NB4 (cell line): ENCODE measurements around the gene TBX5.

Source experiments
- POLR2A ChIP-seq: IDR thresholded peaks from 2 replicates; pipeline ENCODE4 v1.6.1; 2011; ENCODE audit warnings: mild to moderate bottlenecking; ENCODE audit not compliant: insufficient read length; ENCODE audit errors: extremely low read depth
- TF ChIP-seq, protein P1 (sequence below): IDR thresholded peaks from one replicate; pipeline ENCODE4 v1.5.1; 2012; ENCODE audit warnings: low read depth, low read length
- TF ChIP-seq, protein P2 (sequence below): IDR thresholded peaks from 2 replicates; pipeline ENCODE4 v1.6.1; 2011; ENCODE audit warnings: low read depth, low read length

DNA sequence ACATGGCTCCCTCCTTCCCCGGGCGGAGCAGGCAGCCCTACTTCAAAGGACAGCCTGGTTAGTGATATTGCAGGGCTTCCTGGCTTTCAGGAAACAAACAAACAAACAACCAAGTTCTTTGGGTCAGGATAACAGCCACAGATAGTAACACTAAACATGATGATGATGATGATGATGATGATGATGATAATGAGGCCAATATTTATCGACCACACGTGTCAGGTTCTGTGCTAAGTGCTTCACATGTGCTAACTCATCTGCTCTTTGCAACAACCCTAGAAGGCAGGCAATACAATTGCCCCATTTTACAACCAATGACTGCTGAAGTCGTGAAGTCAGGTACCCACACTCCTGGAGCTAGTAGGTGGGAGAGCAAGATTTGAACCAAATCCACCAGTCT is 44.1 kb upstream of the TBX5 start:
- TF ChIP-seq, protein P1, sequence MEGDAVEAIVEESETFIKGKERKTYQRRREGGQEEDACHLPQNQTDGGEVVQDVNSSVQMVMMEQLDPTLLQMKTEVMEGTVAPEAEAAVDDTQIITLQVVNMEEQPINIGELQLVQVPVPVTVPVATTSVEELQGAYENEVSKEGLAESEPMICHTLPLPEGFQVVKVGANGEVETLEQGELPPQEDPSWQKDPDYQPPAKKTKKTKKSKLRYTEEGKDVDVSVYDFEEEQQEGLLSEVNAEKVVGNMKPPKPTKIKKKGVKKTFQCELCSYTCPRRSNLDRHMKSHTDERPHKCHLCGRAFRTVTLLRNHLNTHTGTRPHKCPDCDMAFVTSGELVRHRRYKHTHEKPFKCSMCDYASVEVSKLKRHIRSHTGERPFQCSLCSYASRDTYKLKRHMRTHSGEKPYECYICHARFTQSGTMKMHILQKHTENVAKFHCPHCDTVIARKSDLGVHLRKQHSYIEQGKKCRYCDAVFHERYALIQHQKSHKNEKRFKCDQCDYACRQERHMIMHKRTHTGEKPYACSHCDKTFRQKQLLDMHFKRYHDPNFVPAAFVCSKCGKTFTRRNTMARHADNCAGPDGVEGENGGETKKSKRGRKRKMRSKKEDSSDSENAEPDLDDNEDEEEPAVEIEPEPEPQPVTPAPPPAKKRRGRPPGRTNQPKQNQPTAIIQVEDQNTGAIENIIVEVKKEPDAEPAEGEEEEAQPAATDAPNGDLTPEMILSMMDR = no peak
- TF ChIP-seq, protein P2, sequence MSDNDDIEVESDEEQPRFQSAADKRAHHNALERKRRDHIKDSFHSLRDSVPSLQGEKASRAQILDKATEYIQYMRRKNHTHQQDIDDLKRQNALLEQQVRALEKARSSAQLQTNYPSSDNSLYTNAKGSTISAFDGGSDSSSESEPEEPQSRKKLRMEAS = no peak
- no peak for TF ChIP-seq POLR2A
